ENCODE data around the gene WNT7B. TPM values are rescaled to one million over a fixed set of nuclear protein-coding genes. Genes with fewer than 3 reads are reported as not detected.

Gene WNT7B
- total RNA-seq, 5 donors from 2014 or later (not counting 1 experiment from before 2014, with no cell fraction given) = 0.15 TPM; not detected in 4

DNA sequence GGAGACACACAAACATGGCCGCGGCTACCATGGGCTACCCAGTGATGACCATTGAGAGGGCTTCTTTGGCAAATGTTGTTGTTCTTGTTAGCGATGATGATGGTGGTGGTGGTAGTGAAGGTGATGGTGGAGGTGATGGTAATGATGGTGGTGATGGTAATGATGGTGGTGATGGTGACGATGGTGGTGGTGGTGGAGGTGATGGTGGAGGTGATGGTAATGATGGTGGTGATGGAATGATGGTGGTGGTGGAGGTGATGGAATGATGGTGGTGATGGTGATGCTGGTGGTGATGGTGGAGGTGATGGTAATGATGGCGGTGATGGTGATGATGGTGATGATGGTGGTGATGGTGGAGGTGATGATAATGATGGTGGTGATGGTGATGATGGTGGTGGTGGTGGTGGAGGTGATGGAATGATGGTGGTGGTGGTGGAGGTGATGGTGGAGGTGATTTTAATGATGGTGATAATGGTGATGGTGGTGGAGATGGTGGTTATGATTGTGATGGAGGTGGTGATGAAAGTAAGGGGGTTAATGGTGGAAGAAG, 16.3 kb upstream of the WNT7B start:
- H3K9me3 Mint-ChIP-seq = no peaks in the 10 kb centered on the region
- H3K27ac Mint-ChIP-seq = no peak overlapping the region
- H3K27me3 Mint-ChIP-seq = peaks cover 0 to 12% of the 10 kb centered on the region in 2 donors
- H3K9me3 ChIP-seq = no peaks in the 10 kb centered on the region
- no peak overlapping the region for H3K27ac ChIP-seq (ENCODE audit: low read length)
- DNase-seq (no peak), ATAC-seq (replicated peaks in 1 of 4) (no peak)
- ChIA-PET POLR2A (no interaction called here), CTCF (no interaction called here)
- 96% methylated on average over 5 of the region's 5 CpGs for WGBS (ENCODE audit: insufficient coverage)
- H3K4me1 Mint-ChIP-seq = peaks cover 4 to 11% (median 5%) of the 10 kb centered on the region in 3 donors
- H3K36me3 Mint-ChIP-seq = no peaks in the 10 kb centered on the region
- peaks cover 0 to 20% of the 10 kb centered on the region in 2 experiments for H3K4me1 ChIP-seq (ENCODE audit: control insufficient read depth in 1 of 2, extremely low read depth in 1 of 2, insufficient read depth in 2 of 2, low read length in 2 of 2)
- no peak overlapping the region for H3K4me3 ChIP-seq (ENCODE audit: control insufficient read depth in 1 of 2, extremely low read depth in 1 of 2, low read length in 1 of 2)
- no peak overlapping the region for H3K4me3 Mint-ChIP-seq
- H3K36me3 ChIP-seq (ENCODE audit: control insufficient read depth in 2 of 2, extremely low read depth in 1 of 2, insufficient read depth in 1 of 2, low read length in 1 of 2) = no peaks in the 10 kb centered on the region
- peaks cover 0 to 48% of the 10 kb centered on the region in 2 experiments for H3K27me3 ChIP-seq (replicated peaks in 1 of 2; ENCODE audit: control insufficient read depth in 2 of 2, extremely low read depth in 1 of 2, insufficient read depth in 2 of 2, low read length in 1 of 2)

DNA sequence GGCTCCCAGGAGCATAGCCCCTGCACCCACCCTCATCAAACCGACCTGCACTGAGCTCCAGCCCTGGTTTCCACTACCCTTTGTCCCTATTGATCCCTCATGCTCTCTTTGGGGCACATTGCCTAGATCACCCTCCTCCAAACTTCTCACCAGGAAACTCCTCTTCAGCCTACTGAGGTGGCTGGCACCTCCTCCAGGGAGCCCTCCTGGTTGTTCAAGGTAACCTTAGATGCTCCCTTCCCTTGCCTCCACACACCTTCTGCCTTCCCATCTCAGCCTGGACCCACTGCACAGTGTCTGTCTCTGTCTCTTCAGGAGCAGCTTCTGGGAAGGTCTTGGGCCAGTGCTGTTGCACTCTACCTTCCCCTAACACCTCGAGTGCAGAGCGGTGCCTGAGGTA, 15.8 kb upstream of the WNT7B start:
- Histone ChIP-seq H3K27me3 (replicated peaks in 1 of 2; ENCODE audit: control insufficient read depth in 2 of 2, extremely low read depth in 1 of 2, insufficient read depth in 2 of 2, low read length in 1 of 2) (peaks cover 0 to 43% of the 10 kb centered on the region in 2 experiments), H3K36me3 (ENCODE audit: control insufficient read depth in 2 of 2, extremely low read depth in 1 of 2, insufficient read depth in 1 of 2, low read length in 1 of 2) (no peaks in the 10 kb centered on the region), H3K4me3 (ENCODE audit: control insufficient read depth in 1 of 2, extremely low read depth in 1 of 2, low read length in 1 of 2) (no peak overlapping the region), H3K27ac (ENCODE audit: low read length) (no peak overlapping the region), H3K9me3 (no peaks in the 10 kb centered on the region), H3K4me1 (ENCODE audit: control insufficient read depth in 1 of 2, extremely low read depth in 1 of 2, insufficient read depth in 2 of 2, low read length in 2 of 2) (peaks cover 0 to 18% of the 10 kb centered on the region in 2 experiments)
- DNase-seq (no peak), ATAC-seq (replicated peaks in 1 of 4) (no peak)
- ChIA-PET POLR2A (no interaction called here), CTCF (no interaction called here)
- no peak overlapping the region for H3K27ac Mint-ChIP-seq
- no peaks in the 10 kb centered on the region for H3K36me3 Mint-ChIP-seq
- WGBS (ENCODE audit: insufficient coverage) = 75% methylated on average over 3 of the region's 3 CpGs
- peaks cover 2 to 11% (median 4%) of the 10 kb centered on the region in 3 donors for H3K4me1 Mint-ChIP-seq
- H3K27me3 Mint-ChIP-seq = peaks cover 0 to 12% of the 10 kb centered on the region in 2 donors
- no peak overlapping the region for H3K4me3 Mint-ChIP-seq
- no peaks in the 10 kb centered on the region for H3K9me3 Mint-ChIP-seq

DNA sequence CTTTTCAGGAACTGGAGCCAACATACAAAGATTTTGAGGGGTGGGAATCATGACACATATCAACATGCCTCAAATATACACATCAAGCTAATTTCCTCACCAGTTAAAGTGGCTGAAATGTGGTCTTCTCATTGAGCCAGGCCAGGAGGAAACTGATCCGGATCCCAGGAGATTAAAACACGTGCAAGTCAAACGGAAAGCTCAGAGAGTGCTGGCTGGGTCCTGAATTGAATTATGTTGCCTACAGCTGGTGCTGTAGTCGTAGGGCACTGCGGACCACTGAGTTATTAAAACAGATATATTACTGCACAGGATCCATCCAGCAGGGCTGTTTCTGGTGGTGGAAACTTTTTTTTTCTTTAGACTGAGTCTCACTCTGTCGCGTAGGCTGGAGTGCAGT, 14.1 kb upstream of the WNT7B start:
- Mint-ChIP-seq H3K4me1 (peaks cover 2 to 11% (median 4%) of the 10 kb centered on the region in 3 donors), H3K4me3 (no peak overlapping the region), H3K27me3 (peaks cover 0 to 12% of the 10 kb centered on the region in 2 donors), H3K36me3 (no peaks in the 10 kb centered on the region), H3K27ac (no peak overlapping the region), H3K9me3 (no peaks in the 10 kb centered on the region)
- ChIA-PET POLR2A (no interaction called here), CTCF (interaction anchor here in 1 of 2 donors (1.4 kb wide), 1 partner anchor 15 kb away, joined by 3 read pairs; no protein-coding TSS in a partner anchor)
- Histone ChIP-seq H3K4me3 (ENCODE audit: control insufficient read depth in 1 of 2, extremely low read depth in 1 of 2, low read length in 1 of 2) (no peak overlapping the region), H3K36me3 (ENCODE audit: control insufficient read depth in 2 of 2, extremely low read depth in 1 of 2, insufficient read depth in 1 of 2, low read length in 1 of 2) (no peaks in the 10 kb centered on the region), H3K4me1 (ENCODE audit: control insufficient read depth in 1 of 2, extremely low read depth in 1 of 2, insufficient read depth in 2 of 2, low read length in 2 of 2) (peaks cover 0 to 11% of the 10 kb centered on the region in 2 experiments), H3K27ac (ENCODE audit: low read length) (no peak overlapping the region), H3K27me3 (replicated peaks in 1 of 2; ENCODE audit: control insufficient read depth in 2 of 2, extremely low read depth in 1 of 2, insufficient read depth in 2 of 2, low read length in 1 of 2) (peaks cover 0 to 36% of the 10 kb centered on the region in 2 experiments), H3K9me3 (no peaks in the 10 kb centered on the region)
- 83% methylated on average over 3 of the region's 7 CpGs for WGBS (ENCODE audit: insufficient coverage)
- DNase-seq (no peak), ATAC-seq (replicated peaks in 1 of 4) (no peak)

DNA sequence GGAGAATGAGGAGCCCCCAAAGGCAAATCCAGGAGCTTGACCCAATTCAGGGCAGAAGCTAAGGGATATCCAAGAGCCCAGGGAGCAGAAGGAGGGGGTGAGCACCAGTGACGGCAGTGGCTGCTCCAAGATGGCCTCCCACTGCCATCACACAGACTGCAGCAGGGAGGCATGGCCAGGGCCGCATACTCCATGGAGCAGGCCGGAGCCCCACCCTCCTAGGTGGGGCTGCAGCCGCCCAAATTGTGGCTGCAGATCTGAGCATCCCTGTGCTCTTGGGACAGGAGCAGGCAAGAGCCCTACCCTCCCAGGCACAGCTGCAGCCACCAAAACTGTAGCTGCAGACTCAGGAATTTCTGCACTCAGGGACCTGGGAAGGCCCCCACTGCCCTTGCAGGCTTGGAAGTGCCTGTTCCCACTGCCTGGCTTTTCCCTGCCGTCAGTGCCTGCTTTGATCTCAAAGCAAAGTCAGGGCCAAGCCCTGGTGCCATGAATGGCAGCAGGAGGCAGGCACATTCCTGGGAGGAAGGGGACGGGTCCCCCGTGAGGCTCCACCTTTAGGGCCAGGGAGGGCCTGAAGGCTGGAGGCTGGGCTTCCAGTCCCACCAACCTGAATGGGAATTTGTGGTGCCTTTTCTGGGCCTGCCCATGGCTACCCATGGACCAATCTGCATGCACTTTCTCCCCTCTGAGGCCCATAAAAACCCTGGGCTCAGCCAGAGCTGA, 10.3 kb upstream of the WNT7B start:
- ChIA-PET POLR2A (no interaction called here), CTCF (interaction anchor here in 1 of 2 donors (1.2 kb wide), 1 partner anchor 19 kb away, joined by 3 read pairs; no protein-coding TSS in a partner anchor)
- Histone ChIP-seq H3K27me3 (replicated peaks in 1 of 2; ENCODE audit: control insufficient read depth in 2 of 2, extremely low read depth in 1 of 2, insufficient read depth in 2 of 2, low read length in 1 of 2) (peaks cover 0 to 33% of the 10 kb centered on the region in 2 experiments), H3K4me3 (ENCODE audit: control insufficient read depth in 1 of 2, extremely low read depth in 1 of 2, low read length in 1 of 2) (no peak overlapping the region), H3K36me3 (ENCODE audit: control insufficient read depth in 2 of 2, extremely low read depth in 1 of 2, insufficient read depth in 1 of 2, low read length in 1 of 2) (no peaks in the 10 kb centered on the region), H3K4me1 (ENCODE audit: control insufficient read depth in 1 of 2, extremely low read depth in 1 of 2, insufficient read depth in 2 of 2, low read length in 2 of 2) (no peaks in the 10 kb centered on the region), H3K27ac (ENCODE audit: low read length) (no peak overlapping the region), H3K9me3 (no peaks in the 10 kb centered on the region)
- no peaks in the 10 kb centered on the region for H3K4me1 Mint-ChIP-seq
- no peak overlapping the region for H3K4me3 Mint-ChIP-seq
- peaks cover 0 to 1% of the 10 kb centered on the region in 2 donors for H3K27me3 Mint-ChIP-seq
- ATAC-seq (replicated peaks in 1 of 4) (no peak), DNase-seq (no peak)
- H3K9me3 Mint-ChIP-seq = peaks cover 0 to 6% (median 0%) of the 10 kb centered on the region in 3 donors
- H3K27ac Mint-ChIP-seq = no peak overlapping the region
- WGBS (ENCODE audit: insufficient coverage) = 86% methylated on average over 7 of the region's 7 CpGs
- H3K36me3 Mint-ChIP-seq = no peaks in the 10 kb centered on the region

DNA sequence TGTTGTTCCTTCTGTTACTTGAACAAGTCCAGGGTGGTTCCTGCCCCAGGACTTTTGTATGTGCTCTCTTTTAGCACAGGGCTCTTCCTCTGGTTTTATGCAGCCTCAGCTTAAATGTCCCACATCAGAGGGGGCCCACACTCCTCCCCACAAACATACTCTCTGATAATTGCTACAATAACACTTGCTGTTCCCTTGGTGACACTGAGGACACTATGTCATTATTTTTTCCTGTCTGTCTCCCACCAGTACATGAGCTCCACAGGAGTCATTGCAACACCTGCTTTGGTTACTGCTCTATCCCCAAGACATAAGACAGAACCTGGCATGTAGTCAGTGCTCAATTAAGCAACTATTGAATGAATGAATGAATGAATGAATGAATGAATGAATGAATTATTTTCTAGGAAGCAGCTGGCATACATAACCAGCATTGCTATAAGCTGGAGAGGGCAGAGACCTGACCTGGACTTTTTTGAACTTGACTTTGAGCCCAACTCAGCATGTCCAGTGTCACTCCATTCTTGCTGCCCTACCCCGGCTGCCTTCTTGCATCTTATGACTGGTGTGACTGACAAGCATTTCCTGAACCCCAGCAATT, 7.5 kb upstream of the WNT7B start:
- no CpG with 5 or more reads among the region's 1 CpG for WGBS (ENCODE audit: insufficient coverage)
- no peak overlapping the region for H3K4me3 Mint-ChIP-seq
- no peak for DNase-seq
- Histone ChIP-seq H3K4me3 (ENCODE audit: control insufficient read depth in 1 of 2, extremely low read depth in 1 of 2, low read length in 1 of 2) (no peak overlapping the region), H3K27me3 (replicated peaks in 1 of 2; ENCODE audit: control insufficient read depth in 2 of 2, extremely low read depth in 1 of 2, insufficient read depth in 2 of 2, low read length in 1 of 2) (peaks cover 0 to 47% of the 10 kb centered on the region in 2 experiments), H3K9me3 (no peaks in the 10 kb centered on the region), H3K4me1 (ENCODE audit: control insufficient read depth in 1 of 2, extremely low read depth in 1 of 2, insufficient read depth in 2 of 2, low read length in 2 of 2) (peaks cover 0 to under 1% of the 10 kb centered on the region in 2 experiments), H3K36me3 (ENCODE audit: control insufficient read depth in 2 of 2, extremely low read depth in 1 of 2, insufficient read depth in 1 of 2, low read length in 1 of 2) (no peaks in the 10 kb centered on the region), H3K27ac (ENCODE audit: low read length) (no peak overlapping the region)
- ChIA-PET POLR2A (no interaction called here), CTCF (interaction anchor here in 1 of 2 donors (0.7 kb wide), 1 partner anchor 22 kb away, joined by 3 read pairs; no protein-coding TSS in a partner anchor)
- H3K9me3 Mint-ChIP-seq = peaks cover 0 to 6% (median 0%) of the 10 kb centered on the region in 3 donors
- H3K4me1 Mint-ChIP-seq = no peaks in the 10 kb centered on the region
- H3K36me3 Mint-ChIP-seq = no peaks in the 10 kb centered on the region
- peak in 1 of 4 experiments; percentile 65 for ATAC-seq (replicated peaks in 1 of 4)
- no peak overlapping the region for H3K27ac Mint-ChIP-seq
- H3K27me3 Mint-ChIP-seq = peaks cover 0 to 1% of the 10 kb centered on the region in 2 donors

DNA sequence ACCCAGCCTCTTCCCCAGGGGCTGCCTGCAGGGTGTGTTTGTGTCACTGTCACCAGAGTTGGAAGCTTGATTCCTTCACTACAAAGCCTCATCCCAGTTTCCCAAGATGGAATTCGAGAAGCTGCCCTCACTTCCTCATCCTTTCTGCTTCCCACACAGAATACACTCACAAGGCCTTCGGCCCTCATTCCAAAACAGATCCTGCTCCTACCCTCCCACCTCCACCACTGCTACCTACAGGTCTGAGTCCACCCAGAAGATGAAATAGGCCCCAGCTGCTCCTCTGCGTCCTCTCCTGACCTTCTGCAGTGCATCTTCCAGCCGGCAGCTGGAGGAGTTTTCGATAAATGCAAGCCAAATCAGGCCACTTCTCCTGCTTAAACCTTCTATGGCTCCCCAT, 6.8 kb upstream of the WNT7B start:
- peaks cover 2 to 48% of the 10 kb centered on the region in 2 experiments for H3K27me3 ChIP-seq (replicated peaks in 1 of 2; ENCODE audit: control insufficient read depth in 2 of 2, extremely low read depth in 1 of 2, insufficient read depth in 2 of 2, low read length in 1 of 2)
- DNase-seq (no peak), ATAC-seq (replicated peaks in 1 of 4) (no peak)
- H3K27me3 Mint-ChIP-seq = peaks cover 0 to 1% of the 10 kb centered on the region in 2 donors
- H3K36me3 ChIP-seq (ENCODE audit: control insufficient read depth in 2 of 2, extremely low read depth in 1 of 2, insufficient read depth in 1 of 2, low read length in 1 of 2) = no peaks in the 10 kb centered on the region
- no peak overlapping the region for H3K4me3 Mint-ChIP-seq
- no peak overlapping the region for H3K27ac Mint-ChIP-seq
- H3K9me3 Mint-ChIP-seq = peaks cover 0 to 6% (median 0%) of the 10 kb centered on the region in 3 donors
- no peak overlapping the region for H3K27ac ChIP-seq (ENCODE audit: low read length)
- ChIA-PET CTCF (no interaction called here), POLR2A (no interaction called here)
- 85% methylated on average over 4 of the region's 5 CpGs for WGBS (ENCODE audit: insufficient coverage)
- H3K4me3 ChIP-seq (ENCODE audit: control insufficient read depth in 1 of 2, extremely low read depth in 1 of 2, low read length in 1 of 2) = no peak overlapping the region
- H3K4me1 Mint-ChIP-seq = no peaks in the 10 kb centered on the region
- H3K4me1 ChIP-seq (ENCODE audit: control insufficient read depth in 1 of 2, extremely low read depth in 1 of 2, insufficient read depth in 2 of 2, low read length in 2 of 2) = peaks cover 0 to 6% of the 10 kb centered on the region in 2 experiments
- no peaks in the 10 kb centered on the region for H3K36me3 Mint-ChIP-seq
- H3K9me3 ChIP-seq = no peaks in the 10 kb centered on the region
